ENCODE results near the gene IQCE.

The IQCE gene

DNA sequence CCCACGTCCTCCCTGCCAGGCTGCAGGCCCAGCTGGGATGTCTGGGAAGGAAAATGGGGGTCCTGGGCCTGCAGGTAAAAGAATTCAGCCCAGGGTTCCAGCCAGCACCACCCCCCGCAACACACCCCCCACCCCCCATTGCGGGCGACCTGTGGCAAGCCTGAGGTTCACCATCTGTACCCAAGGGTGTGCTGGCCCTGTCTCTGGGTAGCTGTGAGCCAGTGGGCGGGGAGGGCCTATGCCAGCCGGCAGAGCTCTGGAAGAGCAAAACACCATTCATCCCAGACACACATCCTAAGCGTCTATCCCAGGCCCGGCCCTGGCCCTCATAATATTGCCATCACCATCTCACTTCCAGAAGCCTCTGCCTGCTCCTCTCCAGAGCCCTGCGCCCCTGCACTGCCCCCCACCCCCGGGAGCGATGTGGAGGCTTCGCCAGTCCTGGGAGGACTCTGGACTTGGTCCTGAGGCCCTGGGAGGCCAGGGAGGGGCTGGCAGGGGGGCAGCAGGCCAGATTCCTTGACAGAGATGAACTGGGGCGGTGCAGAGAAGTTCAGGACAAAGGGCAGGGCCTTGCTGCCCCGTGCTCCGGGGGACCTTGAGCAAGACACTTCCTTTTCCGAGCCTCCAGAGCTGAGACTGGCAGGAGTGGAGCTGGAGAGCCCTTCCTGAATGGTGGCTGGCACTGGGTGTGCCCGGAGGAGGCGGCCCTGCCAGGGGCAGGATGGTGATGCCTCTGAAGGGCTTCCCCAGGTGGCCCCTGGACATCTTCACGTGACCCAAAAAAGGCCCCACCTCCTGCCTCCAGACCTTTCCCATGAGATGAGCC lies 64.3 kb downstream of the IQCE start:
- no peak overlapping the region for H3K27ac ChIP-seq
- ChIA-PET POLR2A (ENCODE audit: low non-redundant PET) (no interaction called here), CTCF (interaction anchor here (0.6 kb wide), 1 partner anchor 154 kb away, joined by 3 read pairs; no protein-coding TSS in a partner anchor)
- DNase-seq (ENCODE audit: low spot score) = no peak
- TF ChIP-seq CTCF (conservative IDR thresholded peaks at IDR 0.05; ENCODE audit: low read depth) = no peak

GRCh38 chr7:2623698-2624014 lies 64.9 kb downstream of the IQCE start:
- no peak for TF ChIP-seq CTCF (conservative IDR thresholded peaks at IDR 0.05; ENCODE audit: low read depth)
- no peak overlapping the region for H3K27ac ChIP-seq
- CTCF ChIA-PET = no interaction called here
- POLR2A ChIA-PET (ENCODE audit: low non-redundant PET) = no interaction called here
- DNase-seq (ENCODE audit: low spot score) = no peak

GRCh38 chr7:2624293-2624886 lies 65.6 kb downstream of the IQCE start:
- no peak for DNase-seq (ENCODE audit: low spot score)
- H3K27ac ChIP-seq = peak overlapping the region; percentile 59
- no peak for TF ChIP-seq CTCF (conservative IDR thresholded peaks at IDR 0.05; ENCODE audit: low read depth)
- ChIA-PET POLR2A (ENCODE audit: low non-redundant PET) (no interaction called here), CTCF (interaction anchor here (0.6 kb wide), 2 partner anchors 83 to 219 kb away, joined by 3 read pairs; no protein-coding TSS in a partner anchor)

- no peak overlapping the region; the same call in 1 of the 2 replicates for H3K27ac ChIP-seq
- no peak for TF ChIP-seq CTCF (conservative IDR thresholded peaks at IDR 0.05; ENCODE audit: low read depth)
- ChIA-PET CTCF (interaction anchor here (0.5 to 0.7 kb wide), 2 partner anchors 26 to 158 kb away, joined by 3 to 6 read pairs; no protein-coding TSS in a partner anchor), POLR2A (ENCODE audit: low non-redundant PET) (no interaction called here)
- DNase-seq (ENCODE audit: low spot score) = no peak
Measured at GRCh38 chr7:2626498-2627117, 67.8 kb downstream of the IQCE start.

DNA sequence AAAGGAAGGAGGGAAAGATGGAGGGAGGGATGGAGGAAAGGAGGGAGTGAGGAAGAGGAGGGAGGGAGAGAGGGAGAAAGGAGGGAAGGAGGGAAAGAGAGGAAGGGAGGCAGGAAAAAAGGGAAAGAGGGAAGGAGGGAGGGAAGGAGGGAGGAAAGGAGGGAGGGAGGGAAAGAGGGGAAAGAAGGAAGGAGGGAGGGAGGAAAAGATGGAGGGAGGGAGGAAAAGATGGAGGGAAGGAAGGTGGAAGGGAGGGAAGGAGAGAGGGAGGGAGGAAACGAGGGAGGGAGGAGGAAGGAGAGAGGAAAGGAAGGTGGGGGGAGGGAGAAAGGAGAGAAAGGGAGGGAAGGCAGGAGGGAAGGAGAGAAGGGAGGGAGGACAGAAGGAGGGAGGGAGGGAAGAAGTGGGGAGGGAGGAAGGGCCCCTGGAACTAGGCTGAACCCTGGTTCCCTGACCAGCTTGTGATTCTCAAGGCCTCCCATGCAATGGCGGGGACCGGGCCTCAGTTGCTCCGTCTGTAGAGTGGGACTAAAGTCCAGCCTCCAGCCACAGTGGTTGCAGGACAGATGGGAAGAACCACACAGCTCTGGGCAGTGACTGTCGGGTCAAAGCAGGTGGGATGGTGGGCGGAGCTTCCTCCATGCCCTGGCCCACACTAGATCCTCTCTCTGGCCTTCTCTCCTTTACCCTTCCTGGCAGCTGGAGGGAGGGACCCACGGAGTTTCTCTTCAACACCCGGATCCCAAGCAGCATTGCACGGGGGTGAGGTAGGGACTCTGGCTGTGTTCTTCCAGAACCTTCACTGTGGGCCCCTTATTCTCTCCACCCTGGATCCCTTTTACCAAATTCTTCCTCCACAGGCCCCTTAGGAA lies 68.7 kb downstream of the IQCE start:
- TF ChIP-seq CTCF (conservative IDR thresholded peaks at IDR 0.05; ENCODE audit: low read depth) = no peak
- ChIA-PET POLR2A (ENCODE audit: low non-redundant PET) (no interaction called here), CTCF (interaction anchor here (0.5 to 0.7 kb wide), 2 partner anchors 25 to 159 kb away, joined by 3 to 6 read pairs; no protein-coding TSS in a partner anchor)
- no peak for DNase-seq (ENCODE audit: low spot score)
- peak overlapping the region; percentile 2; the same call in 1 of the 2 replicates for H3K27ac ChIP-seq

DNA sequence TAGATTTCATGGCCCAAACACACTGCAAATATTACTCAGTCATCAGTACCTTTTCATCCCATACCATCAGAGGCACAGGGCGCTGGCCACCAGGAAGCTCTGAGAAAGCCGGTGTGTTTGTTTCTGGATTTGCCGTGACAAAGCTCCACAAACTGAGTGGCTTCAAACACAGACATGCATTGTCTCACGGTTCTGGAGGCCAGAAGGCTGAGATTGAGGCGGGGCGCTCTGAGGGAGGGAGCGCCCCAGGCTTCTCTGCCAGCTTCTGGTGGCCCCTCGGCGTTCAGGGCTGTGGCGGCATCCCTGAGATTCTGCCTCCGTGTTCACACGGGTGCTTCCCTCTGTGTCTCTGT lies 69.3 kb downstream of the IQCE start:
- TF ChIP-seq CTCF (conservative IDR thresholded peaks at IDR 0.05; ENCODE audit: low read depth) = no peak
- peak overlapping the region; percentile 2; the same call in 1 of the 2 replicates for H3K27ac ChIP-seq
- DNase-seq (ENCODE audit: low spot score) = no peak
- ChIA-PET CTCF (no interaction called here), POLR2A (ENCODE audit: low non-redundant PET) (no interaction called here)
